Adipose tissue (tissue), 3 donors: ENCODE measurements around the gene CSTF1. TPM values are rescaled to one million over a fixed set of nuclear protein-coding genes. Genes with fewer than 3 reads are reported as not detected.

Source experiments
- H3K27ac ChIP-seq: one replicate; pipeline ENCODE4 v1.5.1; 2013; ENCODE audit warnings: low read depth, low read length
- WGBS, 3 donors: extraction: QIAGEN DNeasy Blood & Tissue Kit; methylation state at CpG; one replicate each; pipeline ENCODE4 v1.1.7; 2013; 5-methylcytosine and 5-hydroxymethylcytosine counted together
- polyA plus RNA-seq, 3 donors: library from polyadenylated mRNA; stranded (reverse); fragments of 200-250 nt; gene quantifications; one replicate each; pipeline ENCODE4 v1.2.3, GENCODE V29; 2013
- donor health status: healthy with polysubstance abuse.
- donor health status: Bipolar disorder and iron deficiency.
- donor health status: healthy.

CSTF1 gene
- polyA plus RNA-seq, 3 donors: 5.1 to 11.1 (median 10.5) TPM

DNA sequence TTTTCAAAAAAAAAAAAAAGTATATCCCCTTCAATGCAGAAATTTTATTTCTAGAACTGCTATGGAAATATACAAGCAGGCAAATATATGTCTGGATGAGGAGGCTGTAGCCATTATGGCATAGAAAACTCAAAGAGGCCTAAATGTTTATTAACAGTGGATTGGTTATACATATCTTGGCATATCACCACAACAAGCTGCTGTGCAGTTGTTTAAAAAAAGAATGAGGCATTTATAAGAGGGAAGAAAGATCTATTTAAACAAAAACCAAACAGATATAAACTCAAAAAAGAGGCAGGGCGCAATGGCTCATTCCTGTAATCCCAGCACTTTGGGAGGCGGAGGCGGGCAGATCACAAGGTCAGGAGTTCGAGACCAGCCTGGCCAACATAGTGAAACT is 45.8 kb downstream of the CSTF1 start:
- WGBS, 3 donors: 92 to 97% (median 96%) methylated on average over 4 of the region's 4 CpGs
- no peak overlapping the region for H3K27ac ChIP-seq

GRCh38 chr20:56439771-56440291 is 47.4 kb downstream of the CSTF1 start:
- H3K27ac ChIP-seq: no peak overlapping the region
- 34 to 56% (median 37%) methylated on average over 5 of the region's 5 CpGs for WGBS, 3 donors

GRCh38 chr20:56440346-56441007 is 48.0 kb downstream of the CSTF1 start:
- no peak overlapping the region for H3K27ac ChIP-seq
- 63 to 67% (median 66%) methylated on average over 4 of the region's 4 CpGs for WGBS, 3 donors

- 81 to 82% (median 81%) methylated on average over 17 of the region's 17 CpGs for WGBS, 3 donors
- no peak overlapping the region for H3K27ac ChIP-seq
These were observed 50.2 kb downstream of the CSTF1 start for GRCh38 chr20:56442389-56443365.

DNA sequence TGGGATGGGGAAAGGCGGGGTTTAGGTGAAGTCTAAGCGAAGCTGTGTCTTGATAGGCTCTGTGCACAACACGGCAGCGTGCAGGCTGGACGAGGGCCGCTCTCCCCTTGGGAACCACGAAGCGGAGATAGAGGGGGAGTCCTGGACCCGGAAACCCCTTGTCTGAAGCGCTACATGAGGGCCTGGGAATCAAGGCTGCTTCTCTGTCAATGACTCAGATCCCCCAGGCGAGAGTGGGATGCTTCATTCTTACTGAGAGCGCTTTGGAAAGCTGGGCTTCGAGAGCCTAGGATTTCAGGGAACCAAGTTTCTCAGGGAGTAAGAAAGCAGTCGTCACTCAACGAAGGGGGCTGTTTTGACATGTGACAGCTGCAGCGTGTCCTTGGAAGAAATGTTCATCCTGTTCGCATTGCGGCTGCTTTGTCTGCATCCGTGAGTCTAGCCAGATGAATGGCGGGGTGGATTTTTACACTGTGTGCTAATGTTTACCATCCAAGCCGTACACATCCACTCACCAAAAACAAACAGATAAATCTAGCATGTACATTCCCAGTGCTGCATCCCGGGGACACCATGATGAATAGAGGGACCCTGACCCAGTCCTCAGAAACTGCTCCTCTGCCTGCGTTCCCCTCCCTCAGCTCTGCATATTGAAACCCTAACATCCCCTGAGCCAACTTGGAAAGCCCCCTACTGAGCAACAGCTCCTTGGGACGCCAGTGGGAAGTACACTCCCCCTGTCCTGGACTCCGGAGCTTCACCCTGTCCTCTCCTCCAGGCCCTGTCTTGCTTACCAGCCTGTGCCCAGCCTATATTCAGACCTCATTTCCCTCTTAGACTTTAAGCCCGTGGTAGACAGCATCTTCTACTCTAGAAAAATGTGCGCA is 51.5 kb downstream of the CSTF1 start:
- H3K27ac ChIP-seq: no peak overlapping the region
- 52 to 62% (median 59%) methylated on average over 27 of the region's 27 CpGs for WGBS, 3 donors

- WGBS, 3 donors: 85 to 94% (median 88%) methylated on average over 3 of the region's 3 CpGs
These were observed 52.7 kb downstream of the CSTF1 start for GRCh38 chr20:56445130-56445529.

DNA sequence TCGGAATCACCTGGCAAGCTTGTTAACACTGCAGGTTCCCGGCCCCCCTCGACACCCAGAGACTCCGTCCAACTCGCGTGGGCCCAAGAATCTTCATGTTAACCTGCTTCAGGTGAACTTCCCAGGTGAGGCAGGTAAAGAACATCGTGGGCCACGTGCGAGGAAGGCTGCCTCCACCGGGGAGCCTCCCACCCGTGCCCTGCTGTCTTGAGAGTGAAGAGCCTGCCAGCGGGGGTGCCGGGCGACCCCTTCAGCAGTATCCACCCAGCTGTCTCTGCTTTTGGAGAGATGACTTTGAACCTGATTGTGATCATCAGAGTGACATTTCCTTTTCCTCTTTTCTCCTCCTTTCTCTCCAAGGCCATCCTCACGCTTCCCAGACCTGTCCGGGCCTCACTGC is 53.1 kb downstream of the CSTF1 start:
- no peak overlapping the region for H3K27ac ChIP-seq
- WGBS, 3 donors: 80 to 94% (median 90%) methylated on average over 16 of the region's 16 CpGs

More at GRCh38 chr20:56445130-56445529, 52.7 kb downstream of the CSTF1 start:
- no peak overlapping the region for H3K27ac ChIP-seq

DNA sequence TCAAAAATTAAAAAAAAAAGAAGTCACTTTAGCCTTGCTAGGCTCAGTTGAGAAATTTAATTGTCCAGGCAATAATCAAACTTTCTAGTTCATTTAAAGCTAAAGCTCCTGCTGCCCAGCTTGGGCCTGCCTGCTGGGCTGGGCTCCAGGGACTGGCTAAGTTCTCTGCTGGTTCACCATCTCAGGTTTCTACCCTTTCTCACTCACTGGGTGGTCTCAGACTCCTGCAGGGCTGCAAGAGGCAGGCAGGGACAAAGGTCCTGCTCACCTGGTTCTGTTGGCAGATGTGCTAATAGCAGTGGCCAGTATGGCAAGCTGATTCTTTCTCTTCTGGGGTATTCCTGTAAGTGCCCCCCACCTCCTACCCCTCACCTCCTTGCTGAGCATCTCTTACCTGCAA is 54.8 kb downstream of the CSTF1 start:
- H3K27ac ChIP-seq: no peak overlapping the region

DNA sequence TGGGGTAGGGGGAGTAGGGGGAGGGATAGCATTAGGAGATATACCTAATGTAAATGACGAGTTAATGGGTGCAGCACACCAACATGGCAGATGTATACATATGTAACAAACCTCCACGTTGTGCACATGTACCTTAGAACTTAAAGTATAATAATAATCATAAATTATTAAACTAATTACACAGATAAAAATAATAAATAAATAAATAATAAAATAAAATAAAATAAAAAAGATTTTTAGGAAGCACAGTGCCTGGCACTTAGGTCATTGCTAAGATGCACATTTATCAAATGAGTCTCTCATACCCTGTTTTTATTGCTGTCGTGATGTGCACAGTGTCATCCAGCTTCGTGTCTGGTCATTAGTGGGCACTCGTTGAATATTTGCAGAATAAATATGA is 57.0 kb downstream of the CSTF1 start:
- 75 to 94% (median 91%) methylated on average over 5 of the region's 5 CpGs for WGBS, 3 donors
- H3K27ac ChIP-seq: no peak overlapping the region

DNA sequence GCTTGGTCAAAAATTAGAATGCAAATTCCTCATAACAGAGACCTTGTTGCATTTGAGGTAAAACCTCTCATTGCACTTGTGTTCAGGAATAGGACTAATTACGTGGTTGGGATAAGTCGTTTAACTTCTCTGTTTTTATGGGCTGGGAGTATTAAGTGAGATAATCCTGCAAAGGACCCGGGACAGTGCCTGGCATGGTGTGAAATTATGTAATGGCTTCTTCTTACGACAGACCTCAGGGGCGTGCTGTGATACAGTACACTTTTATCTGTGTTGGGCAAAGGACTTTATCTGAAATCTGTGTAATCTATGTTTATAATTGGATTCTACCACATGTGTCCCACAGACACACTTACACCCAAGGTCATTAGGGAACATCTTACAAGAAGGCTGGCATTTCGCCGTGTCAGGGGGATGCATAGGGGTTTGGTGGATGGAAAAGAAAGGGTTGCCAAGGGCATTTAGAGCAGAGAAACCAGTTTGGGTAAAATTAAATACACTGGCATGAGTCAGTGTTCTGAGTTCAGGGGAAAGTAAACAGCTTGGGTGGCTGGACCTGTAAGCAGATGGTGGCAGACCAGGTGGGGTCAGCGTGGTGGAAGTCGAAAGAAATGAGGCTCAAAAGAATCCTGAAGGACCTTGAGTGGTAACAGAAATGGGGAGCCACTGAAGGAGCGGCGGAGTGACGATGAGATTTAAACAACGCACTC is 58.8 kb downstream of the CSTF1 start:
- 67 to 76% (median 75%) methylated on average over 13 of the region's 13 CpGs for WGBS, 3 donors
- no peak overlapping the region for H3K27ac ChIP-seq

GRCh38 chr20:56453352-56453751 is 60.9 kb downstream of the CSTF1 start:
- no peak overlapping the region for H3K27ac ChIP-seq
- WGBS, 3 donors: 63 to 73% (median 69%) methylated on average over 5 of the region's 5 CpGs

GRCh38 chr20:56454754-56455153 is 62.3 kb downstream of the CSTF1 start:
- WGBS, 3 donors: 73 to 92% (median 89%) methylated on average over 7 of the region's 7 CpGs
- H3K27ac ChIP-seq: no peak overlapping the region

Other genes with a start within 250 kb of the CSTF1 start
- gene MC3R, start 143.9 kb upstream of the CSTF1 start, polyA plus RNA-seq: not detected
- gene FAM210B, start 33.7 kb upstream of the CSTF1 start, polyA plus RNA-seq: 10 to 100 TPM; 21.0 to 42.1 (median 40.7) TPM
- gene AURKA, start 430 bp upstream of the CSTF1 start, polyA plus RNA-seq: 1 to 10 TPM in 1 of 3 donors, under 1 TPM in 2; 0.79 to 1.3 (median 0.92) TPM
- 1 to 10 TPM in 1 of 3 donors, under 1 TPM in 2; 0.26 to 2.0 (median 0.91) TPM for gene CASS4, start 19.6 kb downstream of the CSTF1 start, polyA plus RNA-seq
- gene RTF2, start 76.0 kb downstream of the CSTF1 start, polyA plus RNA-seq: 10 to 100 TPM; 38.4 to 90.2 (median 74.3) TPM
- gene FAM209A, start 132.1 kb downstream of the CSTF1 start, polyA plus RNA-seq: under 1 TPM; 0.09 to 0.79 (median 0.33) TPM
- under 1 TPM in 2 of 3 donors, not detected in 1; 0.14 to 0.42 TPM for gene FAM209B, start 140.6 kb downstream of the CSTF1 start, polyA plus RNA-seq
- gene TFAP2C, start 236.7 kb downstream of the CSTF1 start, polyA plus RNA-seq: 1 to 10 TPM in 1 of 3 donors, under 1 TPM in 2; 0.14 to 1.3 (median 0.70) TPM